Measurements from ENCODE around the gene LPAR3. TPM values are rescaled to one million over a fixed set of nuclear protein-coding genes. Genes with fewer than 3 reads are reported as not detected.

LPAR3 gene
- total RNA-seq, 1 donor from 2014 or later = 0.08 TPM

DNA sequence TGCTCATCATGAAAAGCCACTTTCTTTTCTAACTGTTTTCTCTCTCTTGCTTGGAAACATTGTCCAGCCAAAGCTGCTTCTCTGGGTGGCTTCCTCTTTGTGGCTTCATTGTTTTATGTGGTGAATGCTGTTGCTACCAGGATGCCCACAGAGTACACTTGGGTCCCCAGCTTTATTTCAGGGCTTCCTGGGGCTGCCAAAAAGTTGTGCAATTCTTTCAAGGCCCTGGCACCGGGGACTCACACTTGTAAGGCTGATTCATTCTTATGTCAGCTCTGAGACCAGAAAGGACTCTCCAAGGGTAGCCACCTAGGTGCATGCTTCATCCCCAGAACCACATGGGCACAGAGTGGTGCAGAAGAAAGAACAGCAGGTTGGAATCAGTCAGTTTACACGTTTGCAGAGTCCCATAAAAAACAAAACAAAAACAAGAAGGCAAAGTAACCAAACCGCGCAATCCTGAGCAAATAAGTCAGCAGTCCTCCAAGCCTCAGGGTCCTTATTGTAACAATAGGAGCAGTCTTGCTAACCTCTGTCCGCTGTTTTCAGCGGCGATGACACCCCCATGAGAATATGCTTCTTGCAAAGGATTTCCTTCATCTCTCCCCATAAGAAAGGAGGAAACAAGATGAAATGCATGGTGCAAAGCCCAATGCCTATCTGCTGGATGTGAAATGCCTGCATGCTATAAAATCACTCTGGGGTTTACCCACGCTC lies 112.8 kb downstream of the LPAR3 start:
- no peak for DNase-seq (ENCODE audit: low spot score)
- no peak for ATAC-seq

- DNase-seq (ENCODE audit: low spot score) (no peak), ATAC-seq (no peak)
These were observed 116.4 kb downstream of the LPAR3 start for GRCh38 chr1:84776639-84777038.

GRCh38 chr1:84775535-84775920 lies 117.5 kb downstream of the LPAR3 start:
- ATAC-seq = no peak
- DNase-seq (ENCODE audit: low spot score) = no peak

GRCh38 chr1:84774669-84775534 lies 118.1 kb downstream of the LPAR3 start:
- ATAC-seq = no peak
- no peak for DNase-seq (ENCODE audit: low spot score)

- ATAC-seq = no peak
- DNase-seq (ENCODE audit: low spot score) = no peak
These were observed 119.0 kb downstream of the LPAR3 start for GRCh38 chr1:84773933-84774497.

GRCh38 chr1:84773195-84773594 lies 119.8 kb downstream of the LPAR3 start:
- ATAC-seq (no peak), DNase-seq (ENCODE audit: low spot score) (no peak)

DNA sequence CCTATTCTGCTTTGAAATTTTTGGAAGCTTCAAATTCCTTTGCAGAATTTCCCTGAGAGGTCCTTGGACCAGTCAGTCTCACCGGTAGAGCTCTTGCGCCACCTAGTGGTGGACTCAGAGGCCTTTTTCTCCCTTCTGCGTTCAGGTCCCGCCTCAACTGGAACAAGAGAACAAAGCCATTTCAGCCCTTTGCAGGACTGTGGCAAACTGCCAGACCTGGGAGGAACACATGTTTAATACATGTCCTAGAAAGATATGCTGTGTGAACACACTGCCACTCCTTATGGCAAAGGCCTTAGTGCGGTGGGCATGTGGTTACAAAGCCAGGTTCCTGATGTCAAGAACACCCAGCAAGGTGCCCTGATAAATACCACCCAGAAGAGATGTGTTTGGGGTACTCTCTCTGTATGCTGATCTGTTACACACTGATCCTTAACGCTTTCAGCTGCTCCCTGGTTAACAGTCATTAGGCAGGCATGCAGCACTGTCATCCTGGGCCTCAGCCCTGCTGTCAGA lies 120.5 kb downstream of the LPAR3 start:
- ATAC-seq (peak; percentile 98), DNase-seq (ENCODE audit: low spot score) (peak; percentile 77)

DNA sequence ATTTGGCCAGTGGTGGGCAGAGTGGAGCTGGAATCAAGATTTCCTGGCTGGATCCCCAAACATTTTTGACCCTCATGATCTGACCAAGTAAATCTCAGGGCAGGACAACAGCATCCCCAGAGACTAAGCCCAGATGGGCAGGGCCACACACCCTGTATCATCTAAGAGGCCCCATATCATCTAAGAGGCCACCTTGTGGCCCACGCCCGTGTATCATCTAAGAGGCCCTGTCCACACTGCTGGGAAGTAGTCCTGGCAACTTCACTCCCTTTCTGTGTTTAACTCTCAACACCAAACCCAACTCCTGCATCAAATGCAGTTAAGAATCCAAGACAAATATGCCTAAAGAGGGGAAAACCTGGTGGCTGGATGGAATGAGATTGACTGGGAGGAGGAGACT lies 121.1 kb downstream of the LPAR3 start:
- no peak for ATAC-seq
- no peak for DNase-seq (ENCODE audit: low spot score)

- ATAC-seq = no peak
- DNase-seq (ENCODE audit: low spot score) = no peak
These were observed 122.5 kb downstream of the LPAR3 start for GRCh38 chr1:84770481-84770880.

GRCh38 chr1:84769636-84770035 lies 123.4 kb downstream of the LPAR3 start:
- ATAC-seq (no peak), DNase-seq (ENCODE audit: low spot score) (no peak)

DNA sequence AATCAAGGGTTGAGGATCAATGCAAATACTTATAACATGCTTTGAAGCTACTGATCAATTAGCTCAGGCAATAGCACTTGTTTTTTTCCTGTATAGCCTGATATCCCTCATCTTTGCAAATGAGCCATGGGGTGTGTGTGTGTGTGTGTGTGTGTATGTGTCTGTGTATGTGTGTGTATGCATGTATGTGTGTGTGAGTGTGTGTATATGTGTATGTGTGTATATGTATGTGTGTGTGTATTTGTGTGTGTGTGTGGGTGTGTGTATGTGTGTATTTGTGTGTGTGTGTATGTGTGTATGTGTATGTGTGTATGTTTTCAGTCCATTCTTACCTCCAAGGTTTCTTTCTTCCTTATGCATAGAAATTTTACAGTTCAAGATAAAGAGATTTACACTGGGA lies 124.4 kb downstream of the LPAR3 start:
- DNase-seq (ENCODE audit: low spot score) = no peak
- no peak for ATAC-seq

GRCh38 chr1:84763912-84764680 lies 128.9 kb downstream of the LPAR3 start:
- no peak for DNase-seq (ENCODE audit: low spot score)
- no peak for ATAC-seq

- ATAC-seq (peak; percentile 47), DNase-seq (ENCODE audit: low spot score) (no peak)
These were observed 130.3 kb downstream of the LPAR3 start for GRCh38 chr1:84762664-84763063.

Other genes starting within 250 kb of the LPAR3 start
- gene SSX2IP, start 202.7 kb downstream of the LPAR3 start, total RNA-seq = 15.8 TPM
- gene MCOLN2, start 103.9 kb upstream of the LPAR3 start, total RNA-seq = 0.33 TPM
- gene MCOLN3, start 155.3 kb upstream of the LPAR3 start, total RNA-seq = 0.05 TPM